ENCODE results near the gene PCDHGA8. TPM values are rescaled to one million over a fixed set of nuclear protein-coding genes. Genes with fewer than 3 reads are reported as not detected.

PCDHGA8 gene
- total RNA-seq: 1 to 10 TPM in 2 of 6 donors, under 1 TPM in 4; 0.72 to 1.1 (median 0.91) TPM
- under 1 TPM; 0.12 to 0.49 TPM for polyA plus RNA-seq

DNA sequence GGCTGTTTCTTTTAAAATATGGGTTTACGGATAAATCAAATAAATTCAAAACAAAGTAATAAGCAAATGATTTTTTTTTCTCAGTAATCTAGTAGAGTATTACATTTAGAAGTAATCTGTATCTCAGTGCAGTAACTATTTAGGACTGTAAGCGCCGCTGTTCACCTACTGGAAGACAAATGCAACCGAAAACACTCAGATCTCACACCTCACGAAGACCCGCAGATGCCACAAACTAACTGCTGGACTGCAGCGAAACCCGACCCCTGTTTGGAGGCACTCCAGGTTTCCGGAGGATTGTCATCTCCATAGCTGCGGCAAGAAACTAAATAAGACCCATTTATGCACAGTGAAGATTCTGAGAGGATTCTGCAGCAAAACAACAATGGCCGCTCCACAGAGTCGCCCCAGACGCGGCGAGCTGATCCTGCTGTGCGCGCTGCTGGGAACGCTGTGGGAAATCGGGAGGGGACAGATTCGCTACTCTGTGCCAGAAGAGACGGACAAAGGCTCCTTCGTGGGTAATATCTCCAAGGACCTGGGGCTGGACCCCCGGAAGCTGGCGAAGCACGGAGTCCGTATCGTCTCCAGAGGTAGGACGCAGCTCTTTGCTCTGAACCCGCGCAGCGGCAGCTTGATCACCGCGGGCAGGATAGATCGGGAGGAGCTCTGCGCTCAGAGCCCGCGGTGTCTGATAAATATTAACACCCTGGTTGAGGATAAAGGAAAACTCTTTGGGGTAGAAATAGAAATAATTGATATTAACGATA is at the start of gene PCDHGA8:
PCDHGA8 (plus strand) TSS at position 205 of the 770 bp plus-strand sequence; CDS start at position 386, 181 bp downstream.
- Histone ChIP-seq H3K4me1 (no peaks in the 10 kb centered on the region), H3K4me3 (no peak within 1 kb of the TSS), H3K27me3 (no peaks in the 10 kb centered on the region), H3K9me3 (peaks cover 0 to 34% (median 2%) of the 10 kb centered on the region in 4 donors), H3K36me3 (no peaks in the 10 kb centered on the region), H3K27ac (no peak within 1 kb of the TSS)
- TF ChIP-seq, protein P1, sequence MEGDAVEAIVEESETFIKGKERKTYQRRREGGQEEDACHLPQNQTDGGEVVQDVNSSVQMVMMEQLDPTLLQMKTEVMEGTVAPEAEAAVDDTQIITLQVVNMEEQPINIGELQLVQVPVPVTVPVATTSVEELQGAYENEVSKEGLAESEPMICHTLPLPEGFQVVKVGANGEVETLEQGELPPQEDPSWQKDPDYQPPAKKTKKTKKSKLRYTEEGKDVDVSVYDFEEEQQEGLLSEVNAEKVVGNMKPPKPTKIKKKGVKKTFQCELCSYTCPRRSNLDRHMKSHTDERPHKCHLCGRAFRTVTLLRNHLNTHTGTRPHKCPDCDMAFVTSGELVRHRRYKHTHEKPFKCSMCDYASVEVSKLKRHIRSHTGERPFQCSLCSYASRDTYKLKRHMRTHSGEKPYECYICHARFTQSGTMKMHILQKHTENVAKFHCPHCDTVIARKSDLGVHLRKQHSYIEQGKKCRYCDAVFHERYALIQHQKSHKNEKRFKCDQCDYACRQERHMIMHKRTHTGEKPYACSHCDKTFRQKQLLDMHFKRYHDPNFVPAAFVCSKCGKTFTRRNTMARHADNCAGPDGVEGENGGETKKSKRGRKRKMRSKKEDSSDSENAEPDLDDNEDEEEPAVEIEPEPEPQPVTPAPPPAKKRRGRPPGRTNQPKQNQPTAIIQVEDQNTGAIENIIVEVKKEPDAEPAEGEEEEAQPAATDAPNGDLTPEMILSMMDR (IDR thresholded peaks at IDR 0.05): no peak
- WGBS, 2 donors: 26 to 28% methylated on average over 38 of the region's 38 CpGs
- FAIRE-seq (no peak), DNase-seq (peak in 1 of 6 donors; percentile 31), ATAC-seq (no peak)
- intact Hi-C loops (cut with DNase I): no loop called here

DNA sequence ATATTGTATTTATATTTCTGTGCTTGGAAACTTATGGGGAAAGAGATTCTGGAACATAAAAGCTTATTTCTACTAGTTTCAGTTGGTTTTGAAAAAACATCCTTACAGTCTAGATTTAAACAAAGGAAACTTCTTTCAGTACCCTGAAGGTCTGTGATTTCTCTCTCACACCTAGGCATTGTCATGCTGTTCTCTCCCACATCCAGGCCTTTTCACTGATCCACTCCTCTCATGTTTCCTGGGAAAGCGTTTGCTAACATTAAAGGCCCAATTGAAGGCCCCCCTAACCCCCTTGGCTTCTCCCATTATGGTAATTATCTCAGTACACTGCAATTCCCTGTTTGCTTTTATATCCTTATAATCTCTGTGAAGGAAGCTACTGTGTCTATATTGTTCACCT is 49.7 kb upstream of the PCDHGA8 start:
- WGBS, 2 donors: 13% methylated on average over 1 of the region's 1 CpG
- H3K4me3 ChIP-seq: no peak overlapping the region
- no peak for FAIRE-seq
- no peaks in the 10 kb centered on the region for H3K4me1 ChIP-seq
- H3K9me3 ChIP-seq: peaks cover 0 to 6% (median 1%) of the 10 kb centered on the region in 4 donors
- H3K27me3 ChIP-seq: peaks cover 0 to 5% (median 3%) of the 10 kb centered on the region in 4 donors
- H3K27ac ChIP-seq: no peak overlapping the region
- no peak for ATAC-seq
- TF ChIP-seq, protein P1 (IDR thresholded peaks at IDR 0.05): no peak
- no peak for DNase-seq
- H3K36me3 ChIP-seq: no peaks in the 10 kb centered on the region
- intact Hi-C loops (cut with DNase I): no loop called here

DNA sequence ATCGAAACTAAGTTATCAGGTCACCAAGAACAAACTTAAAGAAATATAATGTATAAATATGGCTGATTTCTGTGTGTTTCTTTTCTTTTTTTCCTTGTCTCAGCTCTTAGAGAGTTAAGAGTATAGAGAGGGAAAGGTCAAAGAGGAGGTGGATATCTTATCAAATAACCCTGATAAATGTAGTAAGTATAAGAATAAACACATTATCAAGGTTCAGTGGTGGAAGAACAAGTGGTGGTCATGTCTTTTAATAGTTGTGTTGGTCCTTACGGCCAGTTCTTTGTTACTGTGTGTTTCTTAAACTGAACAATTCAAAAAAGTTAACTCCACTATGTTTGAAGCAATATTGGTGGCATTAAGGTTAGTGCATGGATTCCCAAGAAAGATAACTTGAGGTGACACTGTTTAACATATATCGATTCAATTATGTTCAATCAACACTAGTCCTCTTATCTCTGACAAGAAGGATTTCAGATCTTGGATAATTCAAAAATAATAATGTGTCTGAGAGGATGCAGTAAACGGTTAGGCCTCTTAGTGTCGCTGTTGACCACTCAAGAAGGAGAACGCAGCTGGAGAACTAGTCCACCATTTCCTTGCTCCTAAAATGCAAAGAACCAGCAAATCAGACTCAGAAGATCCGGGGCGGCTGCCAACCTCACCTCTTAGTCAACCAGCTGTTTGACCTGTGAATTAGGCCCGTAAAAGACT is 49.0 kb upstream of the PCDHGA8 start, which contains the start of gene PCDHGA3:
PCDHGA3 (plus strand) TSS at position 588 of the 711 bp plus-strand sequence. CDS start 205 bp downstream, outside the sequence.
- Histone ChIP-seq H3K9me3 (peaks cover 0 to 6% (median 1%) of the 10 kb centered on the region in 4 donors), H3K4me3 (peak within 1 kb of the TSS in 2 of 4 donors; percentile 11 to 17), H3K36me3 (no peaks in the 10 kb centered on the region), H3K4me1 (no peaks in the 10 kb centered on the region), H3K27ac (no peak within 1 kb of the TSS), H3K27me3 (peaks cover 0 to 7% (median 3%) of the 10 kb centered on the region in 4 donors)
- intact Hi-C loops (cut with DNase I): no loop called here
- peak; percentile 48 to 77 (median 54) for ATAC-seq
- WGBS, 2 donors: 18 to 23% methylated on average over 9 of the region's 9 CpGs
- TF ChIP-seq, protein P1 (IDR thresholded peaks at IDR 0.05): no peak
- peak in 1 of 6 donors; percentile 31 for DNase-seq
- FAIRE-seq: no peak

DNA sequence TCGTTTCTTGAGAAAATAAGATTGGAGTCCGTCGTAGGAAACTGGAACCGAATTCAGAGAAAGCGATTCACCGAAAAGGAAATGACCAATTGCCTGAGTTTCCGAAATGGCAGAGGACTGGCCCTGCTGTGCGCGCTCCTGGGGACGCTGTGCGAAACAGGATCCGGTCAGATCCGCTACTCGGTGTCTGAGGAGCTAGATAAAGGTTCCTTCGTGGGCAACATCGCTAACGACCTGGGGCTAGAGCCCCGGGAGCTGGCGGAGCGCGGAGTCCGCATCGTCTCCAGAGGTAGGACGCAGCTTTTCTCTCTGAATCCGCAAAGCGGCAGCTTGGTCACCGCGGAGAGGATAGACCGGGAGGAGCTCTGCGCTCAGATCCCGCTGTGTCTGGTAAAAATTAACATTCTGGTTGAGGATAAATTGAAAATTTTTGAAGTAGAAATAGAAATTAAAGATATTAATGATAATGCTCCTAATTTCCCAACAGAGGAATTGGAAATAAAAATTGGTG is 48.4 kb upstream of the PCDHGA8 start:
- H3K27ac ChIP-seq: no peak overlapping the region
- TF ChIP-seq, protein P1 (IDR thresholded peaks at IDR 0.05): no peak
- no peaks in the 10 kb centered on the region for H3K4me1 ChIP-seq
- intact Hi-C loops (cut with DNase I): no loop called here
- peak in 1 of 4 donors; percentile 44 for ATAC-seq
- 17 to 24% methylated on average over 31 of the region's 31 CpGs for WGBS, 2 donors
- DNase-seq: no peak
- H3K36me3 ChIP-seq: no peaks in the 10 kb centered on the region
- FAIRE-seq: no peak
- H3K9me3 ChIP-seq: peaks cover 0 to 6% (median 1%) of the 10 kb centered on the region in 4 donors
- H3K4me3 ChIP-seq: peak overlapping the region in 2 of 4 donors; percentile 11 to 17
- peaks cover 0 to 10% (median 3%) of the 10 kb centered on the region in 4 donors for H3K27me3 ChIP-seq

Data from pancreas (tissue), 10 donors.